A549 (cell line): Measurements from ENCODE around the gene SLC24A3. TPM values are rescaled to one million over a fixed set of nuclear protein-coding genes. Genes with fewer than 3 reads are reported as not detected.

Experiments used
- ATAC-seq, 2 experiments: fragments of 200-7000 bp in 1 of 2; fragments of >200 bp in 1 of 2; cut with Nextera tagmentation in 1 of 2; cut with Tn5 transposase in 1 of 2; 3 replicates each; pipeline versions ENCODE4 v1.8.0 to v1.9.1; 2018 to 2020; ENCODE audit warnings: mild to moderate bottlenecking in 1 of 2, moderate library complexity in 1 of 2
- CTCF ChIA-PET: fragments of 300-600 bp; sonication (Branson Sonifier 250); formaldehyde crosslinking; extraction: SDS; loops from one replicate; lab custom pipeline; 2021; ENCODE audit warnings: antibody characterized with exemption, inconsistent platforms; lab: Yijun Ruan, JAX
- POLR2A ChIA-PET: fragments of 350-600 bp; formaldehyde crosslinking; extraction: SDS; loops from one replicate; lab custom pipeline; 2021; ENCODE audit warnings: antibody characterized with exemption, inconsistent platforms; lab: Yijun Ruan, JAX
- DNase-seq, 2 experiments: peaks; one replicate each; pipeline versions ENCODE4 v3.0.0 to v3.0.0-alpha.2; 2011 to 2016; ENCODE audit warnings: low read depth in 1 of 2, low spot score in 1 of 2
- FAIRE-seq: peaks from 2 replicates; lab custom pipeline; 2011; peaks lifted over from hg19 to GRCh38; lab: Jason Lieb, UNC
- H3K27ac ChIP-seq, 2 experiments: fragments of >200 bp; sonication (Bioruptor Twin); formaldehyde crosslinking; 3 replicates each; pipeline ENCODE4 v1.5.1; 2016 to 2017
- H3K4me1 ChIP-seq: fragments of >200 bp; sonication (Bioruptor Twin); formaldehyde crosslinking; 3 replicates; pipeline ENCODE4 v1.6.1; 2016
- H3K4me2 ChIP-seq: fragments of >200 bp; sonication (Bioruptor Twin); formaldehyde crosslinking; 3 replicates; pipeline ENCODE4 v1.6.1; 2016
- H3K4me3 ChIP-seq: fragments of >200 bp; sonication (Bioruptor Twin); formaldehyde crosslinking; 3 replicates; pipeline ENCODE4 v1.5.1; 2016
- H3K9me3 ChIP-seq: fragments of >200 bp; sonication (Bioruptor Twin); formaldehyde crosslinking; 3 replicates; pipeline ENCODE4 v1.6.1; 2016
- CHD4 ChIP-seq: fragments of 200-600 bp; sonication (generic); IDR thresholded peaks from 2 replicates; pipeline ENCODE4 v1.6.1; 2016; ENCODE audit warnings: antibody characterized with exemption, mild to moderate bottlenecking, borderline replicate concordance
- EP300 ChIP-seq, 2 experiments: fragments of >200 bp; sonication (Bioruptor Twin); formaldehyde crosslinking; IDR thresholded peaks; 2 replicates in 1 of 2; 3 replicates in 1 of 2; pipeline ENCODE4 v1.6.1; 2016 to 2017
- GATA3 ChIP-seq: IDR thresholded peaks from 2 replicates; pipeline ENCODE4 v1.6.1; 2012; ENCODE audit warnings: borderline replicate concordance
- MYC ChIP-seq: IDR thresholded peaks from 2 replicates; pipeline ENCODE4 v1.6.1; 2012; ENCODE audit warnings: mild to moderate bottlenecking, inconsistent platforms, low read length, improper control_type of control experiment, borderline replicate concordance
- POLR2AphosphoS2 ChIP-seq: conservative IDR thresholded peaks from 2 replicates; pipeline ENCODE4 v1.6.1; 2012; ENCODE audit warnings: low read length, improper control_type of control experiment, inconsistent platforms
- RAD21 ChIP-seq, 2 experiments: fragments of >200 bp in 1 of 2; sonication (Bioruptor Twin) in 1 of 2; formaldehyde crosslinking in 1 of 2; IDR thresholded peaks in 1 of 2; conservative IDR thresholded peaks in 1 of 2; 2 replicates in 1 of 2; 3 replicates in 1 of 2; pipeline ENCODE4 v1.6.1; 2012 to 2018; ENCODE audit warnings: inconsistent platforms in 1 of 2
- RCOR1 ChIP-seq: fragments of 150-350 bp; IDR thresholded peaks from 2 replicates; pipeline ENCODE4 v1.6.1; 2014; ENCODE audit warnings: antibody characterized with exemption, low read length, low read depth
- SMC3 ChIP-seq: fragments of >200 bp; sonication (Bioruptor Twin); formaldehyde crosslinking; IDR thresholded peaks from 3 replicates; pipeline ENCODE4 v1.6.1; 2018; ENCODE audit warnings: inconsistent platforms
- TFCP2L1 ChIP-seq: fragments of 250-450 bp; sonication (Bioruptor Pico); IDR thresholded peaks from 2 replicates; pipeline ENCODE4 v1.5.0; 2021; ENCODE audit warnings: mild to moderate bottlenecking
- WGBS: methylation state at CpG from one replicate; pipeline ENCODE4 v1.1.6; 2017; ENCODE audit errors: missing lambda C conversion rate; 5-methylcytosine and 5-hydroxymethylcytosine counted together
- polyA plus RNA-seq, 4 experiments: library from polyadenylated mRNA; depleted of rRNA in 3 of 4; stranded (reverse); fragments of >200 nt; fragmentation: RNase III in 1 of 4; extraction: RNeasy Plus Mini Kit Qiagen cat#74134 plus additional on column Dnase treatment in 1 of 4; gene quantifications; 2 replicates in 3 of 4; 3 replicates in 1 of 4; pipeline ENCODE4 v1.2.3, GENCODE V29; 2011 to 2017
- TF ChIP-seq, protein P1 (sequence below): fragments of >200 bp; sonication (Bioruptor Twin); formaldehyde crosslinking; IDR thresholded peaks from 3 replicates; pipeline ENCODE4 v1.5.1; 2016
- TF ChIP-seq, protein P2 (sequence below): fragments of 200-600 bp; sonication (generic); IDR thresholded peaks from 2 replicates; pipeline ENCODE4 v1.6.1; 2016; ENCODE audit warnings: antibody characterized with exemption, mild to moderate bottlenecking, moderate library complexity
- TF ChIP-seq, protein P3 (sequence below): fragments of 150-350 bp; IDR thresholded peaks from 2 replicates; pipeline ENCODE4 v1.6.1; 2014; ENCODE audit warnings: low read depth, mild to moderate bottlenecking, low read length
- TF ChIP-seq, protein P4 (sequence below): fragments of 450-650 bp; IDR thresholded peaks from 2 replicates; pipeline ENCODE4 v1.6.1; 2014; ENCODE audit warnings: antibody characterized with exemption

The SLC24A3 gene
- polyA plus RNA-seq, 2 of the 4 experiments (the other 2 are of a cell fraction), result 0.08 TPM; not detected in 1

DNA sequence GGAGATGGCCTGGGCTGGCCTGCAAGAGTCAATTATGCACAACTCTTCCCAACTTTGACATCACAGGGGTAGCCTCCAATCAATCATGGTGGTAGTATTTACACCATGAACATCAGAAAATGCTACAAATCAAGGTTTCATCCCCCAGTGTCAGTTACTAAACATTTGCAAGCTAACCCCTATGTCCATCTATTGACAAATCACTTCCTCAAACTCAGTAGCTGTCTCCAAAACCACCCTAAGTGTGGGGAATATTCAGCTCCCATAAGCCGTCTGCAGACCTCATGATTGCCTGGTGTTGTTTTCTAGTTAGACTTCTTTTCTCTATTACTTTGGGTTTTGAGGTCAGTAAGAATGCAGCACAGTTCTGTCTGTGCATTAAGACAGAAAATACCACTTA, 344.8 kb downstream of the SLC24A3 start (continued):
- TF ChIP-seq, protein P1, sequence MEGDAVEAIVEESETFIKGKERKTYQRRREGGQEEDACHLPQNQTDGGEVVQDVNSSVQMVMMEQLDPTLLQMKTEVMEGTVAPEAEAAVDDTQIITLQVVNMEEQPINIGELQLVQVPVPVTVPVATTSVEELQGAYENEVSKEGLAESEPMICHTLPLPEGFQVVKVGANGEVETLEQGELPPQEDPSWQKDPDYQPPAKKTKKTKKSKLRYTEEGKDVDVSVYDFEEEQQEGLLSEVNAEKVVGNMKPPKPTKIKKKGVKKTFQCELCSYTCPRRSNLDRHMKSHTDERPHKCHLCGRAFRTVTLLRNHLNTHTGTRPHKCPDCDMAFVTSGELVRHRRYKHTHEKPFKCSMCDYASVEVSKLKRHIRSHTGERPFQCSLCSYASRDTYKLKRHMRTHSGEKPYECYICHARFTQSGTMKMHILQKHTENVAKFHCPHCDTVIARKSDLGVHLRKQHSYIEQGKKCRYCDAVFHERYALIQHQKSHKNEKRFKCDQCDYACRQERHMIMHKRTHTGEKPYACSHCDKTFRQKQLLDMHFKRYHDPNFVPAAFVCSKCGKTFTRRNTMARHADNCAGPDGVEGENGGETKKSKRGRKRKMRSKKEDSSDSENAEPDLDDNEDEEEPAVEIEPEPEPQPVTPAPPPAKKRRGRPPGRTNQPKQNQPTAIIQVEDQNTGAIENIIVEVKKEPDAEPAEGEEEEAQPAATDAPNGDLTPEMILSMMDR, result no peak
- no peak for TF ChIP-seq MYC
- TF ChIP-seq, protein P2, sequence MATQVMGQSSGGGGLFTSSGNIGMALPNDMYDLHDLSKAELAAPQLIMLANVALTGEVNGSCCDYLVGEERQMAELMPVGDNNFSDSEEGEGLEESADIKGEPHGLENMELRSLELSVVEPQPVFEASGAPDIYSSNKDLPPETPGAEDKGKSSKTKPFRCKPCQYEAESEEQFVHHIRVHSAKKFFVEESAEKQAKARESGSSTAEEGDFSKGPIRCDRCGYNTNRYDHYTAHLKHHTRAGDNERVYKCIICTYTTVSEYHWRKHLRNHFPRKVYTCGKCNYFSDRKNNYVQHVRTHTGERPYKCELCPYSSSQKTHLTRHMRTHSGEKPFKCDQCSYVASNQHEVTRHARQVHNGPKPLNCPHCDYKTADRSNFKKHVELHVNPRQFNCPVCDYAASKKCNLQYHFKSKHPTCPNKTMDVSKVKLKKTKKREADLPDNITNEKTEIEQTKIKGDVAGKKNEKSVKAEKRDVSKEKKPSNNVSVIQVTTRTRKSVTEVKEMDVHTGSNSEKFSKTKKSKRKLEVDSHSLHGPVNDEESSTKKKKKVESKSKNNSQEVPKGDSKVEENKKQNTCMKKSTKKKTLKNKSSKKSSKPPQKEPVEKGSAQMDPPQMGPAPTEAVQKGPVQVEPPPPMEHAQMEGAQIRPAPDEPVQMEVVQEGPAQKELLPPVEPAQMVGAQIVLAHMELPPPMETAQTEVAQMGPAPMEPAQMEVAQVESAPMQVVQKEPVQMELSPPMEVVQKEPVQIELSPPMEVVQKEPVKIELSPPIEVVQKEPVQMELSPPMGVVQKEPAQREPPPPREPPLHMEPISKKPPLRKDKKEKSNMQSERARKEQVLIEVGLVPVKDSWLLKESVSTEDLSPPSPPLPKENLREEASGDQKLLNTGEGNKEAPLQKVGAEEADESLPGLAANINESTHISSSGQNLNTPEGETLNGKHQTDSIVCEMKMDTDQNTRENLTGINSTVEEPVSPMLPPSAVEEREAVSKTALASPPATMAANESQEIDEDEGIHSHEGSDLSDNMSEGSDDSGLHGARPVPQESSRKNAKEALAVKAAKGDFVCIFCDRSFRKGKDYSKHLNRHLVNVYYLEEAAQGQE, result no peak
- TF ChIP-seq POLR2AphosphoS2, result no peak
- no peak for TF ChIP-seq RAD21 (conservative IDR thresholded peaks at IDR 0.05 in 1 of 2, IDR thresholded peaks at IDR 0.05 in 1 of 2)
- TF ChIP-seq, all 56 proteins: peak for 0

DNA sequence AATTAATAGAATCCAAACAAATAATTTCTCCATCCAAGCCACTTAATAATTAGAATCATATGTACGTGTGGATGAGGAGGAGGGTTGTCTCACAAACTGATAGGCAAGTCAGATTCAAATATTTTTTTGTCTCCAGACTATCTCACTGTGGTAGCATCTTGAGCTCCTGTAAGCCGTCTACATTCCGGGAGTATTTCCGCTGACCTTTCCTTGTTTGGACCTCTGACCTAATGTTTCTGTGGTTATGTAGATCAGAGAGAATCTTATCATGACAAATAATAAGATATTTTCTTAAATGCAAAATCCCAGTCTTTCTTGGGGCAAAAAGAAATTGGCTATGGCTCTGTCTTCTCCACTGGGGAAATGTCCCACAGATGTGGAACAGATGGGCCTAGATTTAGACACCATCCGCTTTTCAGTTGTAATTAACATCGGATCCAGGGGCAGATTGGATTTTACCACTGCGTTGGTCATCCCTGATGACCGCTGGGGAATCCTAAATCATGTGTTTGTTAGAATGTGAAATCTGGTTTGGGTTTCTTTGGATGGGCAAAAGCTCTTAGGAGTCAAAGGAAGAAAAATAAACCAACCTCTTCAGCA, 348.5 kb downstream of the SLC24A3 start:
- DNase-seq (no peak), FAIRE-seq (peak; percentile 46), ATAC-seq (no peak)
- TF ChIP-seq EP300 (IDR thresholded peaks at IDR 0.05), result no peak
- Histone ChIP-seq H3K4me3 (no peak overlapping the region), H3K27ac (no peak overlapping the region), H3K9me3 (no peaks in the 10 kb centered on the region), H3K4me1 (no peaks in the 10 kb centered on the region), H3K4me2 (no peak overlapping the region)
- ChIA-PET POLR2A (no interaction called here), CTCF (interaction anchor here (1.5 kb wide), 1 partner anchor 26 kb away, joined by 4 read pairs; no protein-coding TSS in a partner anchor)
- 29% methylated on average over 8 of the region's 8 CpGs for WGBS

DNA sequence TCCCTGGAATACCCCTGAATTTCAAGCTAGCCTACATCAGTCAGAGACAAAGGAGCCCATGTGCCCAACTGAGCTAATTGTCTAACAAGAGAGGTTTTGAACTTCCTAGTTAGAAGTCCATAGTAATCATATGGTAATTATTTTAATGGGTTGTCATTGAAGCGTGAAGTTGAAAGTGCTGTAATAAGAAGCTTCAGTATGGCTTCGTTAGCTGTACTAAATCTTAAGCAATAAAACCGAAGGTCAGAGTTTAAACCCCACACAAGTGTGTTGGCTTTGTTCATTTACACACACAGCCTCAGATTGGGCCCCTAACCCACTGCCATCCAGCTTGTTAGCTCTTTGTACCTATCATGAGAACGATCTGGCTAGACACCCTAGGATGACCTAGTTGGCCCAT, 350.0 kb downstream of the SLC24A3 start:
- Histone ChIP-seq H3K4me1 (no peaks in the 10 kb centered on the region), H3K27ac (no peak overlapping the region), H3K9me3 (no peaks in the 10 kb centered on the region), H3K4me3 (no peak overlapping the region), H3K4me2 (no peak overlapping the region)
- no peak for TF ChIP-seq TFCP2L1 (CRISPR knock-in tag)
- no peak for TF ChIP-seq POLR2AphosphoS2
- TF ChIP-seq, protein P3, sequence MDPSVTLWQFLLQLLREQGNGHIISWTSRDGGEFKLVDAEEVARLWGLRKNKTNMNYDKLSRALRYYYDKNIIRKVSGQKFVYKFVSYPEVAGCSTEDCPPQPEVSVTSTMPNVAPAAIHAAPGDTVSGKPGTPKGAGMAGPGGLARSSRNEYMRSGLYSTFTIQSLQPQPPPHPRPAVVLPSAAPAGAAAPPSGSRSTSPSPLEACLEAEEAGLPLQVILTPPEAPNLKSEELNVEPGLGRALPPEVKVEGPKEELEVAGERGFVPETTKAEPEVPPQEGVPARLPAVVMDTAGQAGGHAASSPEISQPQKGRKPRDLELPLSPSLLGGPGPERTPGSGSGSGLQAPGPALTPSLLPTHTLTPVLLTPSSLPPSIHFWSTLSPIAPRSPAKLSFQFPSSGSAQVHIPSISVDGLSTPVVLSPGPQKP, result no peak
- TF ChIP-seq SMC3, result no peak
- TF ChIP-seq CHD4, result no peak
- no peak for TF ChIP-seq GATA3
- TF ChIP-seq, protein P4, sequence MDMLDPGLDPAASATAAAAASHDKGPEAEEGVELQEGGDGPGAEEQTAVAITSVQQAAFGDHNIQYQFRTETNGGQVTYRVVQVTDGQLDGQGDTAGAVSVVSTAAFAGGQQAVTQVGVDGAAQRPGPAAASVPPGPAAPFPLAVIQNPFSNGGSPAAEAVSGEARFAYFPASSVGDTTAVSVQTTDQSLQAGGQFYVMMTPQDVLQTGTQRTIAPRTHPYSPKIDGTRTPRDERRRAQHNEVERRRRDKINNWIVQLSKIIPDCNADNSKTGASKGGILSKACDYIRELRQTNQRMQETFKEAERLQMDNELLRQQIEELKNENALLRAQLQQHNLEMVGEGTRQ, result no peak
- no peak for TF ChIP-seq MYC
- no peak for TF ChIP-seq RCOR1
- TF ChIP-seq, protein P1, result no peak
- DNase-seq (no peak), FAIRE-seq (no peak), ATAC-seq (no peak)
- 3% methylated on average over 4 of the region's 4 CpGs for WGBS
- ChIA-PET POLR2A (no interaction called here), CTCF (interaction anchor here (0.9 to 1.5 kb wide), 2 partner anchors 16 to 24 kb away, joined by 3 to 4 read pairs; no protein-coding TSS in a partner anchor)
